ENCODE data around the gene CRABP2. TPM values are rescaled to one million over a fixed set of nuclear protein-coding genes. Genes with fewer than 3 reads are reported as not detected.

CRABP2 gene
- total and polyA plus RNA-seq, 10 of the 15 experiments (the other 5 are each of a cell fraction or from before 2014, with no cell fraction given) = 0.21 to 1.3 (median 0.41) TPM

- TF ChIP-seq NFYA (IDR thresholded peaks at IDR 0.05; ENCODE audit: borderline replicate concordance, low read depth, low read length) (no peak), ZNF592 (IDR thresholded peaks at IDR 0.05) (no peak), SKIL (IDR thresholded peaks at IDR 0.05; ENCODE audit: low read depth, poor library complexity, severe bottlenecking) (no peak)
These were observed 7.9 kb downstream of the CRABP2 start (continued) for GRCh38 chr1:156697481-156697880.

- Histone ChIP-seq H3K27ac (ENCODE audit: control insufficient read depth, insufficient read depth) (no peak overlapping the region), H3K4me2 (ENCODE audit: control insufficient read depth, insufficient read depth) (no peak overlapping the region), H4K20me1 (ENCODE audit: control insufficient read depth, insufficient read depth) (no peaks in the 10 kb centered on the region), H3K4me3 (no peak overlapping the region), H3K9ac (ENCODE audit: control insufficient read depth, insufficient read depth, low read length) (no peak overlapping the region), H3K27me3 (replicated peaks in 1 of 2; ENCODE audit: control insufficient read depth in 2 of 2, insufficient read depth in 2 of 2, low read length in 1 of 2) (peaks cover 6 to 16% of the 10 kb centered on the region in 2 experiments), H3K79me2 (ENCODE audit: control insufficient read depth, insufficient read depth, low read length) (no peaks in the 10 kb centered on the region), H3K9me3 (replicated peaks; ENCODE audit: control insufficient read depth, insufficient read depth, low read length) (no peaks in the 10 kb centered on the region), H3K36me3 (ENCODE audit: control insufficient read depth in 2 of 2, insufficient read depth in 2 of 2, low read length in 1 of 2) (no peaks in the 10 kb centered on the region), H2AFZ (ENCODE audit: control insufficient read depth, low read depth, low read length) (no peak overlapping the region), H3K4me1 (ENCODE audit: control insufficient read depth, insufficient read depth, low read length) (no peaks in the 10 kb centered on the region)
- 52% methylated on average over 8 of the region's 8 CpGs for WGBS (ENCODE audit: insufficient coverage, insufficient replicate concordance, low lambda C conversion rate, missing lambda C conversion rate)
- FAIRE-seq = no peak
- no peak for DNase-seq (ENCODE audit: low read depth, low spot score)
- ATAC-seq = no peak
- no TSS peak for BruUV-seq (replicated peaks)
- ChIA-PET CTCF (interaction anchor here (0.9 to 1.2 kb wide), 2 partner anchors 11 to 25 kb away, joined by 3 read pairs; no protein-coding TSS in a partner anchor), POLR2A (no interaction called here), RAD21 (ENCODE audit: unreplicated experiment) (interaction anchor here (1.3 kb wide), 1 partner anchor 10 kb away, joined by 4 read pairs; no protein-coding TSS in a partner anchor), SMC1A (ENCODE audit: uncharacterized antibody, unreplicated experiment) (interaction anchor here (1.1 kb wide), 1 partner anchor 17 kb away, joined by 3 read pairs; no protein-coding TSS in a partner anchor)
- intact Hi-C loops (cut with micrococcal nuclease; ENCODE audit: unreplicated experiment) = no loop called here
- in situ Hi-C loops (cut with MboI) = no loop called here
- no peak for TF ChIP-seq CBX5 (IDR thresholded peaks at IDR 0.05; ENCODE audit: low read depth)
- no peak for TF ChIP-seq NKRF (conservative IDR thresholded peaks at IDR 0.05)
- no peak for TF ChIP-seq POLR2AphosphoS2 (IDR thresholded peaks at IDR 0.05; ENCODE audit: low read depth, low read length)
- no peak for TF ChIP-seq CBFB (IDR thresholded peaks at IDR 0.05; ENCODE audit: low read depth)
- no peak for TF ChIP-seq ZBTB40 (IDR thresholded peaks at IDR 0.05; ENCODE audit: borderline replicate concordance)
- TF ChIP-seq MTA3 (IDR thresholded peaks at IDR 0.05; ENCODE audit: borderline replicate concordance, low read length) = no peak
These were observed 8.6 kb downstream of the CRABP2 start for GRCh38 chr1:156696755-156697154.

All from GM12878 (cell line).